ENCODE data around the gene WDR70. TPM values are rescaled to one million over a fixed set of nuclear protein-coding genes. Genes with fewer than 3 reads are reported as not detected.

Gene WDR70
- total and polyA plus RNA-seq, 10 of the 15 experiments (the other 5 are each of a cell fraction or from before 2014, with no cell fraction given): 10.9 to 33.6 (median 29.1) TPM

GRCh38 chr5:37400501-37400900, 21.4 kb downstream of the WDR70 start (continued):
- no peak for TF ChIP-seq PKNOX1 (IDR thresholded peaks at IDR 0.05)
- TF ChIP-seq YY1 (IDR thresholded peaks at IDR 0.05; ENCODE audit: low read depth, low read length): no peak
- TF ChIP-seq SMAD5 (IDR thresholded peaks at IDR 0.05; ENCODE audit: low read depth): no peak
- TF ChIP-seq ETV6 (conservative IDR thresholded peaks at IDR 0.05 in 1 of 2, IDR thresholded peaks at IDR 0.05 in 1 of 2; ENCODE audit: borderline replicate concordance in 1 of 2, low read depth in 1 of 2): no peak
- TF ChIP-seq PRDM15 (CRISPR knock-in tag; IDR thresholded peaks at IDR 0.05): no peak
- no peak for TF ChIP-seq ELK1 (IDR thresholded peaks at IDR 0.05; ENCODE audit: low read depth, low read length)
- TF ChIP-seq RCOR1 (conservative IDR thresholded peaks at IDR 0.05; ENCODE audit: low read depth, low read length): no peak
- TF ChIP-seq POLR2AphosphoS5 (IDR thresholded peaks at IDR 0.05; ENCODE audit: low read length): no peak
- no peak for TF ChIP-seq SRF (IDR thresholded peaks at IDR 0.05; ENCODE audit: low read depth in 2 of 2, low read length in 2 of 2)

Measured in GM12878 (cell line).